GM12892 (cell line): ENCODE results near the gene GOLT1A.
"Not testable (repeated sequence)": the region's sequence is repeated elsewhere in the genome, so short reads cannot be mapped to it uniquely, and the experiment has no call there.

Experiments used
- DNase-seq: peaks from one replicate; pipeline ENCODE4 v3.0.0; 2011; ENCODE audit not compliant: insufficient read length
- FAIRE-seq: peaks from 2 replicates; lab custom pipeline; 2011; peaks lifted over from hg19 to GRCh38; lab: Jason Lieb, UNC
- POLR2A ChIP-seq: IDR thresholded peaks from 2 replicates; pipeline ENCODE4 v1.6.1; 2011; ENCODE audit warnings: low read depth, low read length, control low read depth
- POLR2AphosphoS5 ChIP-seq: IDR thresholded peaks from 2 replicates; pipeline ENCODE4 v1.6.1; 2011; ENCODE audit warnings: low read depth, low read length, control low read depth
- TAF1 ChIP-seq: IDR thresholded peaks from 2 replicates; pipeline ENCODE4 v1.6.1; 2011; ENCODE audit warnings: low read depth, mild to moderate bottlenecking, control low read depth, low read length, borderline replicate concordance

Gene GOLT1A

GRCh38 chr1:204241914-204242313, 28.1 kb upstream of the GOLT1A start:
- DNase-seq = no peak
- no peak for FAIRE-seq
- TF ChIP-seq TAF1 = no peak
- TF ChIP-seq POLR2A = no peak
- no peak for TF ChIP-seq POLR2AphosphoS5

- TF ChIP-seq POLR2A (no peak), POLR2AphosphoS5 (no peak), TAF1 (no peak)
- FAIRE-seq (no peak), DNase-seq (no peak)
Observed at GRCh38 chr1:204241050-204241449, 27.3 kb upstream of the GOLT1A start.

GRCh38 chr1:204240233-204240632, 26.4 kb upstream of the GOLT1A start:
- DNase-seq (no peak), FAIRE-seq (no peak)
- TF ChIP-seq POLR2A (no peak), POLR2AphosphoS5 (no peak), TAF1 (no peak)

- FAIRE-seq, DNase-seq: not testable (repeated sequence)
Observed at GRCh38 chr1:204239401-204239800, 25.6 kb upstream of the GOLT1A start.

- DNase-seq, FAIRE-seq: not testable (repeated sequence)
Observed at GRCh38 chr1:204238520-204238919, 24.7 kb upstream of the GOLT1A start.

GRCh38 chr1:204237515-204237914, 23.7 kb upstream of the GOLT1A start:
- not testable (repeated sequence) for FAIRE-seq, DNase-seq

- TF ChIP-seq POLR2AphosphoS5 = no peak
- no peak for TF ChIP-seq TAF1
- no peak for TF ChIP-seq POLR2A
- FAIRE-seq = no peak
- DNase-seq = no peak
Observed at GRCh38 chr1:204232526-204232925, 18.7 kb upstream of the GOLT1A start.

- TF ChIP-seq POLR2A = no peak
- TF ChIP-seq TAF1 = no peak
- no peak for TF ChIP-seq POLR2AphosphoS5
Observed at GRCh38 chr1:204230211-204230610, 16.4 kb upstream of the GOLT1A start.

GRCh38 chr1:204228896-204229295, 15.1 kb upstream of the GOLT1A start:
- DNase-seq = no peak
- TF ChIP-seq TAF1 (no peak), POLR2AphosphoS5 (no peak), POLR2A (no peak)
- no peak for FAIRE-seq

More at GRCh38 chr1:204230211-204230610, 16.4 kb upstream of the GOLT1A start:
- DNase-seq (no peak), FAIRE-seq (no peak)

- no peak for TF ChIP-seq POLR2AphosphoS5
- TF ChIP-seq TAF1 = no peak
- no peak for TF ChIP-seq POLR2A
- no peak for DNase-seq
- FAIRE-seq = no peak
Observed at GRCh38 chr1:204227996-204228785, 14.4 kb upstream of the GOLT1A start.

- no peak for TF ChIP-seq POLR2A
- no peak for FAIRE-seq
- DNase-seq = no peak
Observed at GRCh38 chr1:204227351-204227750, 13.6 kb upstream of the GOLT1A start.

GRCh38 chr1:204225841-204226735, 12.3 kb upstream of the GOLT1A start:
- DNase-seq (no peak), FAIRE-seq (no peak)
- TF ChIP-seq TAF1 (no peak), POLR2A (no peak), POLR2AphosphoS5 (no peak)

- no peak for DNase-seq
- no peak for FAIRE-seq
Observed at GRCh38 chr1:204224655-204225054, 10.9 kb upstream of the GOLT1A start.

More at GRCh38 chr1:204224655-204225054, 10.9 kb upstream of the GOLT1A start:
- TF ChIP-seq TAF1 = no peak
- TF ChIP-seq POLR2AphosphoS5 = no peak
